Activated gamma-delta T cell treated with Interleukin-2 at 50 U/mL for 16 hours (primary cell): ENCODE measurements around the gene KRT14.
"Not testable (repeated sequence)": the region's sequence is repeated elsewhere in the genome, so short reads cannot be mapped to it uniquely, and the experiment has no call there.

ENCODE experiments used
- DNase-seq: peaks from one replicate; pipeline ENCODE4 v3.0.0-alpha.2; 2020

The KRT14 gene

DNA sequence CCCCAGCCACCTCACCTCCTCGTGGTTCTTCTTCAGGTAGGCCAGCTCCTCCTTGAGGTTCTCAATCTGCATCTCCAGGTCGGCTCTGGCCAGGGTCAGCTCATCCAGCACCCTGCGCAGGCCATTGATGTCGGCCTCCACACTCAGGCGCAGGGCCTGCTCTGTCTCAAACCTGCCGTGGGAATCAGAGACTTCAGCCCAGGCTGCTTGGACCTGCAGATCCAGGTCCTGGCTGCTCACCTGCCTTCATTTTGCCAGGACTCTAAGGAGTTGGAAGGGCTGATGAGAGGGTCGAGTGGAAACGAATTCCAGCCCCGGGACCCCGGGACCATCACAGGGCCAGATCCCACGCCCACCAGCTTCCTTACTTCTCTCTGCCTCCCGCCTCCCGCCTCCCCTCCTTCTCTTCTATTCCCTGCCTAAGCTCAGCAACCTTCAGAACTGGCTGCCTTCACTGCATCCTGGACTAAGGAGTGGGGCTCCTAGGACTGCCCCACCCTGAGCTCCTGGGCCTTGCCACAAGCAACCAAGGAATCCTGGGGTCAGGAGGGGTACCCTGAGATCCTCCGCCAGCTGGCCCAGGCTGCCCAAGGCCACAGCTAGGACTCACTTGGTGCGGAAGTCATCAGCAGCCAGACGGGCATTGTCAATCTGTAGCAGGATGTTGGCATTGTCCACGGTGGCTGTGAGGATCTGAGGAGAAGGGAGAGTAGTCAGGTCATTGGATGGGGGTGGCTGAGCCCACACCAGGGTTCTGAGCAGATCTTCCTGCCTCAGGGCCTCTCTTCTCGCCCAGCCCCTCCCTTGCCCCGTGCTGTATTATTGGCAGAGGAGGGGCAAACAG lies 35.9 kb upstream of the KRT14 start:
- DNase-seq, result not testable (repeated sequence)

GRCh38 chr17:41621916-41622315 lies 35.2 kb upstream of the KRT14 start:
- DNase-seq, result no peak

GRCh38 chr17:41621435-41621817 lies 34.7 kb upstream of the KRT14 start:
- DNase-seq, result not testable (repeated sequence)

GRCh38 chr17:41620583-41621434 lies 34.1 kb upstream of the KRT14 start:
- no peak for DNase-seq

GRCh38 chr17:41619927-41620582 lies 33.4 kb upstream of the KRT14 start:
- DNase-seq, result not testable (repeated sequence)

DNA sequence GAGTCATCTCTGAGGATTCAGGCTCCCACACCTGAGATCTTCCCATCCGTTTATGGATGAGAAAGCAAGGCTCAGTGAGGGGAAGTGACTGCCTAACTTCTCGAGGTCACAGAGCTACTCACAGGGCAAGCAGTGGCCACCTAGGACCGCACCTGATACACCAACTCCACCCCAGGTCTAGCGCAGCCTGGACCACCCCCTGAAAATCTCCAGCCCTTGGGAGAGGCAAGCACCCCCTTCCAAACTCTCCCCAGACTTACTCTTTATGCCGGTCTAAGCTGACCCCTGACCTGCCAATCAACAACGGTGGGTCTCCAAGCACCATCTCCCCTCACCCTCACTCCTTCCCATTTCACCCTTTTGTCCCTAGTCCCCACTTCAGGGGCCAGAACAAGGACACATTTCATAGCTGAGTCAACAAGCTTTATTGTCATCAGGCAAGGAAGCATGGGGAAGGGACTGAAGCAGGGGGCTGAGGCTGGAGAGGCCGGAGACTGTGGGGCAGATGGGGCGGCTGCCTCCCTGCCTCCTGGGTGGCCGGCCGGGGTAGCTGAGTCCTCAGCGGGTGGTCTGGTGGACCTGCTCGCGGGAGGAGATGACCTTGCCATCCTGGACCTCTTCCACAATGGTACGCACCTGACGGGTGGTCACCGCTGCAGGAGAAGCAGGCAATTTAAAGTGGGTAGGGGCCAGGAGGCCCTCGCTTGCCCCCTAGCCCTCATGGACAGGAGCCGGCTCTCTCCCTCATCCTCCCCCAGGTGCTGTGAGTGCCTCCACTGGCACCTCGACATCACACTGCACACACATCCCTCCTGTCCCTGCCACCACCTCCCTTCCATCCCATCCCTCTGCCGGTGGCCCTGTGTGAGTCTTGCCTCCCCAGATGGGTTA lies 32.6 kb upstream of the KRT14 start:
- DNase-seq, result no peak

GRCh38 chr17:41618341-41619035 lies 31.8 kb upstream of the KRT14 start:
- no peak for DNase-seq

DNA sequence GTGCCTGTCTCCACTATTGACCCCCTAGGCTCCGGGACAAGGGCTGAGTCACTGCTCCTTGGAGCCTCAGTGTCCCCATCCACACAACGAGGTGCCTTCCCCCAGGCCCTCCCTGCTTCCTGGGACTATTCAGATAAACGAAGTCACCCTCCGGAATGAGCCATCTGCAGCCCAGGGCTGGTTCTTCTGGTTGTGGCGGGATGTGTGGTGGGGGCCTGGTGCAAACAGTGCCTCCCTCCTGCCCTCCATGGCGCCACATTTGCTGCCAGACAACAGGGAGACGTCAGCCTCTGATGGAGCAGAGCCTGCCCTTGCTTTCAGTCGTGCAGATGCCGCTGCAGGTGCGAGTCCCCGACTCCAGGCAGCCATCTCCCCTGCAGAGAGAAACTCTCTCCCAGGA lies 31.0 kb upstream of the KRT14 start:
- DNase-seq, result no peak

DNA sequence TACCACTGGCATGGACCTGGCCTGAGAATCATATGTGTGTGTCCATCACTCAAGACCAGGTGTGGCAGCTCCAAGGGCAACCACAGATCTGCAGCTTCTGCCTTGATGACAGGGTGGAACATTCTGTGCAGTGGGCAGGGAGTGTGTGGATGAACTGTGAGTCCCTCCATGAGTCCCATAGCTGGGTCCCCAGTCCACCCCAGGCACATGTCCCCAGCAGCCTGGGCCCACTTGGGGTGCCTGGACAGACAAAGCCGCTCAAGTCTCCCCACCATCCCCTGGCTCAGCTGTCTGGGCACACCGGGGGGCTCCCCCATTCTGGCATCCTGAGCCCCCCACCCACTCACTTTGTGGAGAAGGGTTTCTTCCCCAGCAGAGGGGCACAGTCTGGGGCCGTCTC lies 30.4 kb upstream of the KRT14 start:
- no peak for DNase-seq

DNA sequence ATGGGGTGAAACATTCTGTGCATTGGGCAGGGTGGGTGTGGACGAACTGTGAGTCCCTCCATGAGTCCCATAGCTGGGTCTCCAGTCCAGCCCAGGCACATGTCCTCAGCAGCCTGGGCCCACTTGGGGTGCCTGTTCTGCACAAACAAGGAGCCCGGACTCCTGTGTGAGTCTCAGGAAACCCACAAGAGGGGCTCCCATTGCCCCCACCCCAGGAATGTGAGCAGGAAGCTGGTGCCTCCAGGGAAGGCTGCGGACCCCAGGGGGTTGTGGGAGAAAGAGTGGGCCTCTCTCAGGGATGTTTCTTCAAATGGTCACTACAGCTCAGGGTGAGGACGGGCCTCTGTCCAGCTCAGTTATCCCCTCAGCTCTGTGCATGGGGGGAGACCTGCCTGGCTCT lies 29.8 kb upstream of the KRT14 start:
- not testable (repeated sequence) for DNase-seq

DNA sequence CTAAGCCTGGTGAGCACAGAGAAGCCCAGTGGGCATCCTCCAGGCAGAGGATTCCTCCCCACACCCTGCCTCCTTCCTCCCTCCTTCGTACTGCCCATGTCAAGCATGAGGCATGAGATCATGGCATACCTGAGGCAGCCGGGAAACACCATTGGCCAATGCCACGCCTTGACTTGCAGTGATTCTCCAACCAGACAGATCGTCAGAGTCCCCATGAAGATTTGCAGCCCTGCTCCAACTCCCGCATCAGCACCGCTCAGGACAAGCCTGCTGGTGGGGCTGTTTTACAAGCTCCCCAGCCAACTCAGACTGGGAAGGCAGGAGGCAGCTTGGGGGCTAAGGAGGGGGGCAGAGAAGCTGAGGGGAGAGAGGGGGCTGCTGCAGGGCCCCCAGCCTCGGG lies 28.8 kb upstream of the KRT14 start:
- DNase-seq, result no peak

- not testable (repeated sequence) for DNase-seq
Observed at GRCh38 chr17:41614767-41615166, 28.1 kb upstream of the KRT14 start.

- DNase-seq, result no peak
Observed at GRCh38 chr17:41614098-41614497, 27.4 kb upstream of the KRT14 start.

- no peak for DNase-seq
Observed at GRCh38 chr17:41613277-41614082, 26.8 kb upstream of the KRT14 start.

- not testable (repeated sequence) for DNase-seq
Observed at GRCh38 chr17:41612376-41613160, 25.9 kb upstream of the KRT14 start, which contains the start of gene KRT16. TSS of gene KRT16 (minus strand) at chr17:41612767. CDS start at chr17:41612688, 79 bp downstream.

DNA sequence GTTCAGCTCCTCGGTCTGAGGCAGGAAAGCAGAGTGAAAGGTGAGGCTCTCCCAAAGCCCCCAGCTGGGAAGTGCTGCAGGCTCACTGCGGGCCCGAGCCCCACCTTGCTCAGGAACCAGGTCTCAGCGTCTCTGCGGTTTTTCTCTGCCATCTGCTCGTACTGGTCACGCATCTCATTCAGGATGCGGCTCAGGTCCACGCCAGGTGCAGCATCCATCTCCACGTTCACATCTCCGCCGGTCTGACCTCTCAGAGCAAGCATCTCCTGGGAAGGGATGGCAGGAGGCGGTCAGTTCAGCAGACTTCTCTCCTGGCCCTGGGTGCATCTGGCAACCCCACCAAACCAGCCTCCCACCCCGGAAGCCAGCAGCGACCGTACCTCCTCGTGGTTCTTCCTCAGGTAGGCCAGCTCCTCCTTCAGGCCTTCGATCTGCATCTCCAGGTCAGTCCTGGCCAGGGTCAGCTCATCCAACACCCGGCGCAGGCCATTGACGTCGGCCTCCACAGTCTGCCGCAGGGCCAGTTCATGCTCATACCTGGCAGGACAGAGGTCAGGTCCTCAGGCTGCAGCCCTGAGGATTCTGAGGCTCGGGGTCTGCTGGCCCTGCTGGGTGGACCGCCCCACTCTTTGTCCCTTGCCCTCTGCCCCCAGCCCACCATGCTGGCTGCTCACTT lies 24.4 kb upstream of the KRT14 start:
- no peak for DNase-seq

- DNase-seq, result not testable (repeated sequence)
Observed at GRCh38 chr17:41610061-41610517, 23.4 kb upstream of the KRT14 start.

GRCh38 chr17:41606930-41607329 lies 20.2 kb upstream of the KRT14 start:
- not testable (repeated sequence) for DNase-seq

- no peak for DNase-seq
Observed at GRCh38 chr17:41602524-41602923, 15.8 kb upstream of the KRT14 start.
